Measurements from ENCODE around the gene GPC6.

The GPC6 gene

DNA sequence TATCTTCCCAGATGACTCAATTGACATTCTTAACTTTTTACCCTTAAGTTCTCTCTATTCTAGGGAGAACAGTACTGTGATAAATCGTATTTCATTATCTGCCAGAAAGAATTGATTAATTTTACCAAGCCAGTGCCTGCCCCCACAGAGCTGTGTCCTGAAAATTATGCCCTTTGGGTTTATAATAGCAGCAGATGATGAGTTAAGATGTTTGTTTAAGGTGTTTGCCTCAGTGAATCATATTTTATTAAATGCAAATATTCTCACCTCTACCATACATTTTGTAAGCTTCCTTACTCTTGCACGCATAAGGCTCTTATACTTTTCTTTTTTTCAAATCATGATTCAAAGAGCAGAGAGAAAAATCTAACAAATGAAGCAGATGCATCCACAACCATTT is 934.3 kb downstream of the GPC6 start:
- DNase-seq (ENCODE audit: low read depth in 2 of 2) = no peak

DNA sequence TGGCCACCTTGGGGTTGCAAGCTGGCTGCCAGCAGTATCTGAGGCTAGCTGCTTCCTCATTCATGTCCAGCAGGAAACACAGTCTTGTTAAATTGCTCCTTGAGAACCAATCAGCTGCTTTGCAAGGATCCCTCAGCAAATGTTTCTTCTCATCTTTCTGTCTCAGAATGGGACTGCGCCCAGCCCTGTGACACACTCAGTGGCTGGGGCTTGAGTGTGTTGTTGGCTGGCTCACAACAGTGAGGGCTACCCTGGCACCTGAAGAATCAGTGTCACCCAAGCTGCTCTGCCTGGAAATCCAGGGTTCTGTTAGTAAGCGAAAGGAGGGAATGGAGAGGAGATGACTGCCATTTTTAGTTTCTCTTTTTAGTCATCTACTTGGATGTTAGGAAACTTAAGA is 935.7 kb downstream of the GPC6 start:
- DNase-seq (ENCODE audit: low read depth in 2 of 2) = no peak

- no peak for DNase-seq (ENCODE audit: low read depth in 2 of 2)
Observed at GRCh38 chr13:94163535-94163934, 936.9 kb downstream of the GPC6 start.

GRCh38 chr13:94168783-94169453 is 942.3 kb downstream of the GPC6 start:
- DNase-seq (ENCODE audit: low read depth in 2 of 2) = no peak

DNA sequence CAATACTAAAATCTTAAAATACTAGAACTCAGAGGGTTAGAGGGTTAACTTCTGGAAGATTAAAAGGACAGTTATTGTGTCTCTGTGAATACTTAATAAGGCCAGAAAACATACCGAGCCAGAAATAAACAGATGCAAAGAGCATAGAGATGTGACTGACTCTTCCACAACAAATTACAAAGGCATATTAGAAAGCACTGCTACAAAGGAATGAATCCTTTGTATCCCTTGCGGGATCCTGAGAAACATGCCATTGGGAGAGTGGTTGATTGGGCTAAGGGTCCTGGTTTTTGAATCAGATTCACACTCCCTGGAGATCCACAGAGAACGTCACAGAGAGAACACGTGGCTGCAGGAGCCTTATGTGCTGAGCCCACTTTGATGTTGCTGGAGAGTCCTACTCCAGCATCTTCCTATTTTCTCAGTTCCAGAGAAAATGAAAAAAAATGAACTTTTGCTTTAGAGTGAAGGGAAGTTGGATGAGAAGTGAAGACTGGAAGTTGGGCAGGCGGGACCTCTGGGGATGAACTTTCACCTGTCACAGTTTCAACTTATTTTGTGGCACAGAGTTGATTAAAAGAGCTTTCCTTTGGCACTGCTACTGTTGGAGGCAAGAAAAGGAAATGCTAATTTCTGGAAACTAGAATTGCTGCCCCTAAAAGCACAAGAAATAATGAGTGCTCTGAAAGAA is 943.0 kb downstream of the GPC6 start:
- DNase-seq (ENCODE audit: low read depth in 2 of 2) = no peak

GRCh38 chr13:94170145-94170571 is 943.6 kb downstream of the GPC6 start:
- DNase-seq (ENCODE audit: low read depth in 2 of 2) = no peak

DNA sequence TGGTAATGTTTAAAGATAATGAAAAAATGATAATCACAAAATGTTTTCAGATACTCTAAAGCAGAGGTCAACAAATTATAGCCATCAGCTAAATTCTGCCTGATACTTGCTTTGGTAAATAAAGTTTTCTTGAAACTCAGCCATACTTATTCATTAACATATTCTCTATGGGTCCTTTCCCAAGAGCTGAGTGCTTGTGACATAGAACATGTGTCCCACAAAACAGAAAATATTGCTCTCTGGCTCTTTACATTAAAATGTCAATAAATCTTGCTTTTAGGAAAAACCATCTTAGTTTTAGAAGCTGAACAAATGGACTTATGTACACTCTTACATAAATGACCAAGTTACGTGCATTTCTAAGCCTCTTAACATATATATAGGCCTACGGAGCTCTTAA is 945.8 kb downstream of the GPC6 start:
- no peak for DNase-seq (ENCODE audit: low read depth in 2 of 2)

- no peak for DNase-seq (ENCODE audit: low read depth in 2 of 2)
Observed at GRCh38 chr13:94173312-94173854, 946.8 kb downstream of the GPC6 start.

GRCh38 chr13:94174009-94174408 is 947.4 kb downstream of the GPC6 start:
- no peak for DNase-seq (ENCODE audit: low read depth in 2 of 2)

- DNase-seq (ENCODE audit: low read depth in 2 of 2) = no peak
Observed at GRCh38 chr13:94175076-94175475, 948.5 kb downstream of the GPC6 start.

GRCh38 chr13:94176561-94176960 is 950.0 kb downstream of the GPC6 start:
- DNase-seq (ENCODE audit: low read depth in 2 of 2) = no peak

DNA sequence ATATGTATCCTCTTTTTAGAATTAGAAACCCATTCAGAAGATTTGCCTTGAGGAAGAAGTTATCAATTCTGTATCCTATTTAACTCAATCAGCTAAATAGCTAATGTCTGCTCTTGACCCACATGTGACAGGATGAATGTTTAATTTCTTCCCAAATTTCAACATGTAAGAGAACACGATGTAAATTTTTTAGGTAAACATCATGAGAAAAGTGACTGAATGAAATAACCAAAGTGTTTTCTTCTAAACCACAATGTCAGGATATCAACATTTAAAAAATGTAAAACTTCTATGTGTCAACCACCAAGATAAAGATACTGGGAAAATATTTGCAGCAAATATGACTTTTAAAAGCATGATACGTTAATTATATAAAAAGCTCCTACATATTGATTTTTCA is 950.4 kb downstream of the GPC6 start:
- DNase-seq (ENCODE audit: low read depth in 2 of 2) = no peak

DNA sequence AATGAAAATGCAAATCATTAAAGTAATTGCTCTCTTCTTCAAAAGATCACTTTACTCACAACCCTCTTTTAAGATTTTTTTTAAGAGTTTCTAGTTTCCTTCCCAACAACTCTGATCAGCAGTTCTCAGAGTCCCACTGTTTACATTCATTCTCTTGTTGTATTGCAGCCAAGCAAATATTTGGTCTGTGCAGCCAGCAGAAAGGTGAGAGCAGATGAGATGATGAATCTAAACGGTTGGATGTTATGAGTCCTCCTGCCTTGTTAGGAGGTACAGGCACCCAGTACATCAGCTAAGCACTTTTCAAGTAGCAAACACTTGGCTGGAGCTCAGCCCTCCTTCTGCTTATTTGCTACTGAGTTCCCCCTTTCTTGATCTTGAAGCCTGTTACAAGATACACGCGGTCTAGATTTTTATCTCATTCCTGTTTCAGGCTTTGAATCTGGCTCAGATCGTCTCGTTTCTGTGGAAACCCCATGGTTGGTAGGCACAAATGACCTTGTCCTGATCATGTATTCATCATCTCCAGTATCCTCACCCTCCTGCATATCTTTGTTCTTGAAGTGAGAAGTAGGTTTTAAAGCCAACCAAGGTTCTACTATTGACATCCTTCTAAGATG is 952.1 kb downstream of the GPC6 start:
- DNase-seq (ENCODE audit: low read depth in 2 of 2) = no peak

DNA sequence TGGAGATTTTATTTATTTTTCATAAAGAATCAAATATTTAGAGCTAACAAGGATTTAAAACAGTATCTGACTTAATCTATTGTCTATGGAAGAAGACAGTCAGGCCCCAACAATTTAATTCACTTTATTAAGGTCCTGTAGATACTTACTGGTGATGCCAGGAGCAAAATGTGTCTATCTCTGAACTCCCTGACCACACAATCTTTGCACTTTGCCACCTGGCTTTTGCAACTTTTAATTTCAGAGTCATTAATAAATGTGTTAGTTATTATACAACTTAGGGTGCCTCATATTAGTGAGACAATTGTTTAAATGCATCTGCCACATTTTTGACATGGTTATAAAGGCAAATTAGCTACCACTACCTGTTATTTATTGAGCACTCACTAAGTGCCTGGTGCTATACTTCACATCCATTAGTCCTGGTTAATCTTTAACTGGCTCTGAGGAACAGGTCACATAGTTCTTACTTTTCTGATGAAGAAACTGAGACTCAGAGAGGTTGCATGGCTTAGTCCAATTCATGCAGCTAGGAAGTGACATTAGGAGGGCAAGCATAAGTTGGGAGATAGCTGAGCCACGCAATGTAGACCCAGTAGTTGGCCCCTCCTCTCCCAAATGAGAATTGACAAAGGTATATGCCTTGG is 955.0 kb downstream of the GPC6 start:
- no peak for DNase-seq (ENCODE audit: low read depth in 2 of 2)

DNA sequence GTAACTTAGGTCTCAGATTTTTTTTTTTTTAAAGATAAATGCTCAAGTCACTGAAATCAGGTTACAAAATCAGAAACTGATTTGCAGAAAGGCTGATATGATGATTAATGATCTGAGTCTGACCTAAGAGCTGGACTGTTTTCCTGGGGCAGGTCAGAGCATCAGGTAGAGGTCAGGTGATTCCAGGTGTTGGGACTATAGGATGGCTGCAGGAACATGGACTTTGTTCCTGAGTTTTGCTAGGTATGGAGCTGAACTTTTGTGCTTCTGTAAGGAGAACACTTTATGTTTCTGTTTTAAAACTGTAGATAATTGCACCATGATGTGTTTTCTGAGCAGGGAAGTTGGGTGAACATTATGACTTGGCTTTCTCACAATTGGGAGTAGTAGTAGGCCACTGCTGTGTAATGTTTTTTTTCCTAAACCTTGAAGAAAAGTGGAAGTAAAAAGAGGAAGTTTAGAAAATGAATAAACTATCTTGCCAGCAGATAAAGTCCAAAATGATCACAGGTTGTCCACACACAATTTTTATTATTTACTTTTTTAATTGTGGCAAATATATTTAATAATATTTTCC is 955.7 kb downstream of the GPC6 start:
- no peak for DNase-seq (ENCODE audit: low read depth in 2 of 2)

DNA sequence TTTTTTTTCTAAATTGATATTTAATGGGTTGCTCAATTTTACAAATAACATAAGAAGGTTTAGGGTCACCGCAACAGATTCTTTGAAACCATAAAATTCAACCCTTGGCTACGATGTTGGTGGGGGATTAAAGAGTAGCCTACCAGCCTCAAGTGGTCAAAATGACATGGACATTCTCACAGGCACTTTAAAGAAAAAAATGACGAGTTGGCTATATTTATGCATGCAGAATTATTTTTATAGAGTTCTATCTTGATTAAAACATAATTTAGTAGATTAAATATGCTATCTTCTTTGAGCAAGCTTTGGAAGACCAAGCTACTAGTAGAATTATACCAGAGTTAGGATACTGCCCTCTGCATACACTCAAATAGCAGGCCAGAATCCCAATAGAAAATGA is 959.9 kb downstream of the GPC6 start:
- DNase-seq (ENCODE audit: low read depth in 2 of 2) = no peak

GRCh38 chr13:94188201-94188854 is 961.7 kb downstream of the GPC6 start:
- no peak for DNase-seq (ENCODE audit: low read depth in 2 of 2)

- DNase-seq (ENCODE audit: low read depth in 2 of 2) = no peak
Observed at GRCh38 chr13:94192431-94192975, 965.9 kb downstream of the GPC6 start.

DNA sequence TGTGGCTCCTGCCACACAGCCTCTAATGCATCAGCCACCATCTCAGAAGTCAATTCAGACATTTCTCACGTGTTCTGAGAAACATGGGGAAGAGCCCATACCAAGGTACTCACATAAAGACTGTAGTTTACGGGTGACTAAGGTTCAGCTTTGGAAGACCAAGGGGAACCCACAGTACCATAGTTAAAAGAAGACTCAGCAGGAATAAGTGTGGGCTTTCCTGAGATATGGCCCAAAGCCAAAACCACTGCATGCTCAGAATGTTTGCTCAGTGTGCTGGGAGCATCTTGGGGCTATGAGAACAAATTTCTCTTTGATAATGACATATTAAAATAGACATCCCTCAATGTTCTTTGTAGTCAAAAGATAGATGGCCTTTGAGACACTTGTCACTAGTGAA is 969.1 kb downstream of the GPC6 start:
- DNase-seq (ENCODE audit: low read depth in 2 of 2) = no peak

DNA sequence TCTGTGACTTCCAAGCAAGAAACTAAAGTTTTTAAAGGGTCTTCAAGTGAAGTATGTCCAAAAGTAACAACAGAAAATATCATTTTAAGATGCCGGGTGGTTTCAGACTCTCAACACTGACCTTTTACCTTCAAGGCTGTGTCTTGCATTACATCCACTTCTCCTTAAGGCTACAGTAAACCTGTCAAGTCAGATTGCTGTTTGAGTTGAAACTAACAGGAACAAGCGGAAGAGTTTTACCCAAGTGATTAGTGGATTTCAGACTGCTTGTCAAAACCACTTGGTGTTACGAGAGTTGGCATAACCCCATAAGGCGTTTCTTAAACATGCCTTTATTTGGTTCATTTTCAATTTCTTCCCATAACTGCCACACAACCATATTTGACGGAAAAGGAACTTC is 969.8 kb downstream of the GPC6 start:
- no peak for DNase-seq (ENCODE audit: low read depth in 2 of 2)

- no peak for DNase-seq (ENCODE audit: low read depth in 2 of 2)
Observed at GRCh38 chr13:94198681-94199080, 972.1 kb downstream of the GPC6 start.
